ENCODE measurements around the gene OTOA. TPM values are rescaled to one million over a fixed set of nuclear protein-coding genes. Genes with fewer than 3 reads are reported as not detected.
"Not testable (repeated sequence)": the region's sequence is repeated elsewhere in the genome, so short reads cannot be mapped to it uniquely, and the experiment has no call there.

OTOA gene
- polyA plus RNA-seq, 2 donors: not detected

DNA sequence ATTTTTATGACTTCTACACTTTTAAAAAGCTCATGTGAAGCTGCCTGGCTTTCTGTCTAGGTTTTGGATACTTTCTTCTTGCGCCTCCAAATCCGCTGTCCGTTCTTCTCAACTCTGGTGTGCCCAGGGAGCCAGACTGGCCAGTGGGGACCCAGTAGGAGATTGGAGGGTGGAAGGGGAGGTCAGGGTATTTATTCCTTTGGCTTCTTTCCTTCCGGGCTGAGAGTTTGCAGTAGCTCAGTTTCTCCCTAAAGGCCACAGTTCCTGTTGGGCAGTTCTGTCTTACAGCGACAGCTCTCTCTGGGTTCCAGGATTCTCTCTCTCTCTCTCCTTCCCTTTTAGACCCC, 109.4 kb downstream of the OTOA start:
- not testable (repeated sequence) for H3K36me3 ChIP-seq (ENCODE audit: control insufficient read depth in 2 of 2, insufficient read depth in 2 of 2, low read length in 1 of 2); H3K9me3 ChIP-seq (ENCODE audit: control insufficient read depth in 2 of 2, insufficient read depth in 1 of 2, low read depth in 1 of 2, low read length in 1 of 2); H3K4me1 ChIP-seq (ENCODE audit: control insufficient read depth in 2 of 2, insufficient read depth in 2 of 2, low read length in 1 of 2); H3K27me3 ChIP-seq (ENCODE audit: control insufficient read depth in 1 of 2, insufficient read depth in 2 of 2, low read length in 2 of 2); H3K4me3 ChIP-seq (ENCODE audit: low read depth in 1 of 2, low read length in 2 of 2); H3K27ac ChIP-seq (ENCODE audit: low read depth in 2 of 2, low read length in 1 of 2)
- WGBS, 2 donors: 76 to 78% methylated on average over 5 of the region's 5 CpGs

DNA sequence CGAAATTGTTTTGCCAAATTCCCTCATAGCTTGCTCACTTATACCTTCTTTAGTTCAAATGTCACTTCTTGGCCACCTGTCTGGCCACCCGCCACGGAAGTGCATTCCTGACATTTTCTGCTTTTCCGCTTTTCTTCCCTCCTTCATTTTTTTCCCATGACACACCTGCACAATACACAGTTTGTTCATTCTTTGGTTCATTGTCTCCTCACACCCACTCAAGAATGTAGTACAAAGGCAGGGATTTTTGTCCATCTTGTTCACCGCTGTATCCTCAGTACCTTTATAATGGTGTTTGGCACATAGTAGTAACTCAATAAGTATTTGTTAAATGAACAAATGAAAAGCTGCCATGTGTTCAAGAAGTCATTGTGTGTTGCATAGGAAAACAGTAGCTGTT, 116.8 kb downstream of the OTOA start:
- H3K27me3 ChIP-seq (ENCODE audit: control insufficient read depth in 1 of 2, insufficient read depth in 2 of 2, low read length in 2 of 2); H3K4me3 ChIP-seq (ENCODE audit: low read depth in 1 of 2, low read length in 2 of 2); H3K36me3 ChIP-seq (ENCODE audit: control insufficient read depth in 2 of 2, insufficient read depth in 2 of 2, low read length in 1 of 2); H3K27ac ChIP-seq (ENCODE audit: low read depth in 2 of 2, low read length in 1 of 2); H3K4me1 ChIP-seq (ENCODE audit: control insufficient read depth in 2 of 2, insufficient read depth in 2 of 2, low read length in 1 of 2); H3K9me3 ChIP-seq (ENCODE audit: control insufficient read depth in 2 of 2, insufficient read depth in 1 of 2, low read depth in 1 of 2, low read length in 1 of 2): not testable (repeated sequence)
- no CpG with 5 or more reads among the region's 5 CpGs for WGBS, 2 donors

DNA sequence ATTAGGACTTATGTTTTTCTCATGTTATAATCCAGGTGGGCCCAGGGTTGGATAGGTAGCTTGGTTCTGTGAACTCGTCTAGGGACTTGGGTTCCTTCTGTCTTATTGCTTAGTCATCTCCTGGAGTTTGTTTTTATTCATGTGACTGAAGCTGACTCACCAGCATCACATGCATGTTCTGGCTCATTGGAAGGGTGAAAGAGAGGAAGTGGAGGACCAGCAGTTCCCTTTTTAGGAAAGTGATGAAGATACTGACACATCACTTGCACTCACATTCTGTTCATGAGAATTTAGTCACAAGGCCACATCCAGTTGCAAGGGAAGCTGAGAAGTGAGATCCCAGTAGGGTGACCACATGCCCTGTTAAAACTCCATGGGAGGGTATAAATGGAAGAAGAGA, 126.7 kb downstream of the OTOA start:
- not testable (repeated sequence) for H3K9me3 ChIP-seq (ENCODE audit: control insufficient read depth in 2 of 2, insufficient read depth in 1 of 2, low read depth in 1 of 2, low read length in 1 of 2); H3K4me3 ChIP-seq (ENCODE audit: low read depth in 1 of 2, low read length in 2 of 2); H3K27me3 ChIP-seq (ENCODE audit: control insufficient read depth in 1 of 2, insufficient read depth in 2 of 2, low read length in 2 of 2); H3K4me1 ChIP-seq (ENCODE audit: control insufficient read depth in 2 of 2, insufficient read depth in 2 of 2, low read length in 1 of 2); H3K36me3 ChIP-seq (ENCODE audit: control insufficient read depth in 2 of 2, insufficient read depth in 2 of 2, low read length in 1 of 2); H3K27ac ChIP-seq (ENCODE audit: low read depth in 2 of 2, low read length in 1 of 2)
- 8 to 24% methylated on average over 1 of the region's 1 CpG for WGBS, 2 donors

- H3K27me3 ChIP-seq (ENCODE audit: control insufficient read depth in 1 of 2, insufficient read depth in 2 of 2, low read length in 2 of 2); H3K4me1 ChIP-seq (ENCODE audit: control insufficient read depth in 2 of 2, insufficient read depth in 2 of 2, low read length in 1 of 2); H3K27ac ChIP-seq (ENCODE audit: low read depth in 2 of 2, low read length in 1 of 2); H3K36me3 ChIP-seq (ENCODE audit: control insufficient read depth in 2 of 2, insufficient read depth in 2 of 2, low read length in 1 of 2); H3K9me3 ChIP-seq (ENCODE audit: control insufficient read depth in 2 of 2, insufficient read depth in 1 of 2, low read depth in 1 of 2, low read length in 1 of 2); H3K4me3 ChIP-seq (ENCODE audit: low read depth in 1 of 2, low read length in 2 of 2): not testable (repeated sequence)
- WGBS, 2 donors: 55 to 58% methylated on average over 2 of the region's 3 CpGs
Observed at GRCh38 chr16:21793310-21793709, 129.5 kb downstream of the OTOA start.

DNA sequence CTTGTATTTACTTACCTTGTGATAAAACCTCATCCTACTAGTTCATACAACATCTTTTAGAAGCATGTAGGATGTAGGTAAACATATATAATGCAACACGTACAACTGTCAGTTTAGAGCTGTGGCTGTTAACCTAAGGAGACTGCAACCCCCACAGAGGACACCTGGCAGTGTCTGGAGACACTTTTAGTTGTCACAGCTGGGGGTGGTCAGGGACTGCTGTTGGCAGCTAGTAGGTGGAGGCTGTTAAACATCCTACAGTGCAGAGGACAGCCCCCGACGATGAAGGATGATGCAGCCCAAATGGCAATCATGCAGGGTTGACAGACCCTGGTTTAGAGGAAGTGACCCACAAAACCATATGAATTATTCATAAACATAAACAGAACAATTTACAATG, 134.8 kb downstream of the OTOA start:
- no CpG with 5 or more reads among the region's 3 CpGs for WGBS, 2 donors
- H3K9me3 ChIP-seq (ENCODE audit: control insufficient read depth in 2 of 2, insufficient read depth in 1 of 2, low read depth in 1 of 2, low read length in 1 of 2); H3K36me3 ChIP-seq (ENCODE audit: control insufficient read depth in 2 of 2, insufficient read depth in 2 of 2, low read length in 1 of 2); H3K4me3 ChIP-seq (ENCODE audit: low read depth in 1 of 2, low read length in 2 of 2); H3K27me3 ChIP-seq (ENCODE audit: control insufficient read depth in 1 of 2, insufficient read depth in 2 of 2, low read length in 2 of 2); H3K27ac ChIP-seq (ENCODE audit: low read depth in 2 of 2, low read length in 1 of 2); H3K4me1 ChIP-seq (ENCODE audit: control insufficient read depth in 2 of 2, insufficient read depth in 2 of 2, low read length in 1 of 2): not testable (repeated sequence)

- 61 to 65% methylated on average over 10 to 11 of the region's 13 CpGs for WGBS, 2 donors
- not testable (repeated sequence) for H3K27ac ChIP-seq (ENCODE audit: low read depth in 2 of 2, low read length in 1 of 2); H3K4me3 ChIP-seq (ENCODE audit: low read depth in 1 of 2, low read length in 2 of 2)
Observed at GRCh38 chr16:21801538-21802374, 138.0 kb downstream of the OTOA start.

DNA sequence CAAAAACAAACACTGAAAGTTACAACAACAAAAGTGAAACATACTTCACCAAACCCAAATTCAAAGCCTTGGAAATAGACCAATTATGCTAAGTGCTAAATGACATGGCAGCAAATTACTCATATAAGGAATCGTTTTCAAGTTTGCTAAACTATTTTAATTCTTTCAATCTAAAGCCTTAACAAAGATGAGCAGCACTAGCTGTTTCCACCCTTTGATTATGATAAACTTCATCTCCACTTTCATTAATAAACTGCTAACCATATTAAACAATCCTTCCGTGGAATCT, 138.6 kb downstream of the OTOA start:
- H3K27me3 ChIP-seq (ENCODE audit: control insufficient read depth in 1 of 2, insufficient read depth in 2 of 2, low read length in 2 of 2); H3K36me3 ChIP-seq (ENCODE audit: control insufficient read depth in 2 of 2, insufficient read depth in 2 of 2, low read length in 1 of 2); H3K9me3 ChIP-seq (ENCODE audit: control insufficient read depth in 2 of 2, insufficient read depth in 1 of 2, low read depth in 1 of 2, low read length in 1 of 2); H3K27ac ChIP-seq (ENCODE audit: low read depth in 2 of 2, low read length in 1 of 2); H3K4me1 ChIP-seq (ENCODE audit: control insufficient read depth in 2 of 2, insufficient read depth in 2 of 2, low read length in 1 of 2); H3K4me3 ChIP-seq (ENCODE audit: low read depth in 1 of 2, low read length in 2 of 2): not testable (repeated sequence)
- 46 to 47% methylated on average over 2 of the region's 2 CpGs for WGBS, 2 donors

More at GRCh38 chr16:21801538-21802374, 138.0 kb downstream of the OTOA start:
- not testable (repeated sequence) for H3K4me1 ChIP-seq (ENCODE audit: control insufficient read depth in 2 of 2, insufficient read depth in 2 of 2, low read length in 1 of 2); H3K27me3 ChIP-seq (ENCODE audit: control insufficient read depth in 1 of 2, insufficient read depth in 2 of 2, low read length in 2 of 2); H3K36me3 ChIP-seq (ENCODE audit: control insufficient read depth in 2 of 2, insufficient read depth in 2 of 2, low read length in 1 of 2); H3K9me3 ChIP-seq (ENCODE audit: control insufficient read depth in 2 of 2, insufficient read depth in 1 of 2, low read depth in 1 of 2, low read length in 1 of 2)

Other genes starting within 250 kb of the OTOA start
- 10 to 100 TPM; 20.7 to 57.0 TPM for gene METTL9, start 64.4 kb upstream of the OTOA start, polyA plus RNA-seq
- 1 to 10 TPM in 1 of 2 donors, under 1 TPM in 1; 0.45 to 1.1 TPM for gene IGSF6, start 11.4 kb upstream of the OTOA start, polyA plus RNA-seq
- gene NPIPB4, start 193.8 kb downstream of the OTOA start, polyA plus RNA-seq: 10 to 100 TPM; 13.7 to 22.1 TPM

All from esophagus (tissue), 2 donors.